ENCODE data around the gene LMF1. TPM values are rescaled to one million over a fixed set of nuclear protein-coding genes. Genes with fewer than 3 reads are reported as not detected.

Gene LMF1
- total and polyA plus RNA-seq, 9 of the 15 experiments (the other 6 are each of a cell fraction or from before 2014, with no cell fraction given) = 0.11 to 1.6 (median 0.55) TPM; not detected in 1

- TF ChIP-seq ZNF318 (IDR thresholded peaks at IDR 0.05; ENCODE audit: borderline replicate concordance in 1 of 2, low read depth in 1 of 2) (no peak), CHD1 (IDR thresholded peaks at IDR 0.05; ENCODE audit: low read length) (no peak), RBM25 (IDR thresholded peaks at IDR 0.05; ENCODE audit: low read depth, low read length, severe bottlenecking) (peak; percentile 7), POLR2G (IDR thresholded peaks at IDR 0.05; ENCODE audit: low read depth, low read length) (peak; percentile 91), ZSCAN29 (IDR thresholded peaks at IDR 0.05) (no peak; the same call in 1 of the 2 replicates), PHF21A (IDR thresholded peaks at IDR 0.05; ENCODE audit: borderline replicate concordance, low read depth) (no peak), CXXC5 (CRISPR knock-in tag; IDR thresholded peaks at IDR 0.05) (peak; percentile 66), GTF2A2 (tag; IDR thresholded peaks at IDR 0.05) (no peak), FOS (IDR thresholded peaks at IDR 0.05; ENCODE audit: extremely low read depth, insufficient read length) (no peak), SMARCE1 (IDR thresholded peaks at IDR 0.05) (no peak), ZNF354B (CRISPR knock-in tag; IDR thresholded peaks at IDR 0.05) (no peak), WHSC1 (IDR thresholded peaks at IDR 0.05; ENCODE audit: low read length) (no peak), ATF7 (IDR thresholded peaks at IDR 0.05) (peak; percentile 40; the same call in 1 of the 2 replicates), ZNF445 (CRISPR knock-in tag; IDR thresholded peaks at IDR 0.05; ENCODE audit: low read depth) (no peak), ZFX (CRISPR knock-in tag; IDR thresholded peaks at IDR 0.05) (peak; percentile 89), TAF7 (tag; IDR thresholded peaks at IDR 0.05) (peak; percentile 66; the same call in 1 of the 2 replicates), XRCC3 (IDR thresholded peaks at IDR 0.05) (no peak), ZFPM2 (CRISPR knock-in tag; IDR thresholded peaks at IDR 0.05) (no peak)
- TF ChIP-seq, protein P1, sequence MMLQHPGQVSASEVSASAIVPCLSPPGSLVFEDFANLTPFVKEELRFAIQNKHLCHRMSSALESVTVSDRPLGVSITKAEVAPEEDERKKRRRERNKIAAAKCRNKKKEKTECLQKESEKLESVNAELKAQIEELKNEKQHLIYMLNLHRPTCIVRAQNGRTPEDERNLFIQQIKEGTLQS (IDR thresholded peaks at IDR 0.05) = no peak
- TF ChIP-seq, protein P1 (CRISPR knock-in tag; conservative IDR thresholded peaks at IDR 0.05) = no peak
These were observed at the start of gene LMF1 (continued) for GRCh38 chr16:970766-971581.

All from K562 (cell line).